Measurements from ENCODE around the gene ADAMTS17. TPM values are rescaled to one million over a fixed set of nuclear protein-coding genes. Genes with fewer than 3 reads are reported as not detected.

The ADAMTS17 gene
- total RNA-seq, 1 donor from 2014 or later: 0.99 TPM

GRCh38 chr15:100053474-100054121 is 288.2 kb downstream of the ADAMTS17 start:
- intact Hi-C loops (cut with micrococcal nuclease): no loop called here
- Histone ChIP-seq H3K9me3 (replicated peaks) (no peaks in the 10 kb centered on the region), H3K4me3 (no peak overlapping the region), H3K4me1 (peaks cover 6% of the 10 kb centered on the region), H3K27me3 (ENCODE audit: low read depth) (no peaks in the 10 kb centered on the region), H3K27ac (replicated peaks) (no peak overlapping the region), H3K36me3 (no peaks in the 10 kb centered on the region)
- no peak for DNase-seq
- no peak for TF ChIP-seq CTCF (IDR thresholded peaks at IDR 0.05; ENCODE audit: borderline replicate concordance)

- Histone ChIP-seq H3K27me3 (ENCODE audit: low read depth) (no peaks in the 10 kb centered on the region), H3K9me3 (replicated peaks) (no peaks in the 10 kb centered on the region), H3K36me3 (no peaks in the 10 kb centered on the region), H3K4me1 (peaks cover 6% of the 10 kb centered on the region), H3K4me3 (no peak overlapping the region), H3K27ac (replicated peaks) (no peak overlapping the region)
- intact Hi-C loops (cut with micrococcal nuclease): no loop called here
- TF ChIP-seq CTCF (IDR thresholded peaks at IDR 0.05; ENCODE audit: borderline replicate concordance): no peak
- DNase-seq: no peak
Observed at GRCh38 chr15:100052716-100053473, 288.9 kb downstream of the ADAMTS17 start.

GRCh38 chr15:100050877-100051786 is 290.6 kb downstream of the ADAMTS17 start:
- no peaks in the 10 kb centered on the region for H3K36me3 ChIP-seq
- no peak for DNase-seq
- peaks cover 6% of the 10 kb centered on the region for H3K4me1 ChIP-seq
- TF ChIP-seq CTCF (IDR thresholded peaks at IDR 0.05; ENCODE audit: borderline replicate concordance): no peak
- no peak overlapping the region for H3K27ac ChIP-seq (replicated peaks)
- no peaks in the 10 kb centered on the region for H3K9me3 ChIP-seq (replicated peaks)
- H3K4me3 ChIP-seq: no peak overlapping the region
- intact Hi-C loops (cut with micrococcal nuclease): no loop called here
- H3K27me3 ChIP-seq (ENCODE audit: low read depth): no peaks in the 10 kb centered on the region

GRCh38 chr15:100049936-100050876 is 291.6 kb downstream of the ADAMTS17 start:
- Histone ChIP-seq H3K4me3 (no peak overlapping the region), H3K9me3 (replicated peaks) (no peaks in the 10 kb centered on the region), H3K4me1 (peaks cover 6% of the 10 kb centered on the region), H3K27ac (replicated peaks) (no peak overlapping the region), H3K27me3 (ENCODE audit: low read depth) (no peaks in the 10 kb centered on the region), H3K36me3 (no peaks in the 10 kb centered on the region)
- intact Hi-C loops (cut with micrococcal nuclease): no loop called here
- DNase-seq: no peak
- TF ChIP-seq CTCF (IDR thresholded peaks at IDR 0.05; ENCODE audit: borderline replicate concordance): no peak
